Hepatocyte (in vitro differentiated cells): ENCODE data around the gene OTOA. TPM values are rescaled to one million over a fixed set of nuclear protein-coding genes. Genes with fewer than 3 reads are reported as not detected.

Experiments used
- DNase-seq: peaks from one replicate; pipeline ENCODE4 v3.0.0-alpha.2; 2016; ENCODE audit warnings: low spot score
- H2AFZ ChIP-seq: fragments of 200-600 bp; sonication (generic); 2 replicates; pipeline ENCODE4 v1.6.0; 2016; ENCODE audit warnings: antibody characterized with exemption, mild to moderate bottlenecking
- H3K27ac ChIP-seq: fragments of 200-600 bp; sonication (generic); 2 replicates; pipeline ENCODE4 v1.5.1; 2016; ENCODE audit warnings: mild to moderate bottlenecking
- H3K27me3 ChIP-seq: fragments of 200-600 bp; sonication (generic); 2 replicates; pipeline ENCODE4 v1.6.1; 2016
- H3K36me3 ChIP-seq: fragments of 200-600 bp; sonication (generic); replicated peaks from 2 replicates; pipeline ENCODE4 v1.5.1; 2016; ENCODE audit warnings: low read depth; ENCODE audit not compliant: insufficient read depth
- H3K4me1 ChIP-seq: fragments of 200-600 bp; sonication (generic); 2 replicates; pipeline ENCODE4 v1.5.1; 2016; ENCODE audit warnings: mild to moderate bottlenecking, moderate library complexity; ENCODE audit not compliant: insufficient read depth
- H3K4me2 ChIP-seq: fragments of 200-600 bp; sonication (generic); 2 replicates; pipeline ENCODE4 v1.6.0; 2016
- H3K4me3 ChIP-seq: fragments of 200-600 bp; sonication (generic); 2 replicates; pipeline ENCODE4 v1.5.1; 2016; ENCODE audit warnings: mild to moderate bottlenecking
- H3K79me2 ChIP-seq: fragments of 200-600 bp; sonication (generic); 2 replicates; pipeline ENCODE4 v1.6.0; 2017; ENCODE audit warnings: mild to moderate bottlenecking
- H3K9me2 ChIP-seq: fragments of 200-600 bp; sonication (generic); replicated peaks from 2 replicates; pipeline ENCODE4 v1.6.0; 2017; ENCODE audit warnings: mild to moderate bottlenecking; ENCODE audit not compliant: insufficient read depth
- H3K9me3 ChIP-seq: fragments of 200-600 bp; sonication (generic); 2 replicates; pipeline ENCODE4 v1.5.1; 2016; ENCODE audit warnings: low read depth, mild to moderate bottlenecking
- H4K20me1 ChIP-seq: fragments of 200-600 bp; sonication (generic); 2 replicates; pipeline ENCODE4 v1.6.0; 2016; ENCODE audit warnings: mild to moderate bottlenecking; ENCODE audit not compliant: insufficient read depth, poor library complexity, severe bottlenecking
- CTCF ChIP-seq: fragments of 200-600 bp; sonication (generic); IDR thresholded peaks from 2 replicates; pipeline ENCODE4 v1.5.1; 2016; ENCODE audit warnings: antibody characterized with exemption, mild to moderate bottlenecking; ENCODE audit not compliant: poor library complexity
- EZH2 ChIP-seq: fragments of 200-600 bp; sonication (generic); IDR thresholded peaks from 2 replicates; pipeline ENCODE4 v1.6.1; 2016; ENCODE audit warnings: antibody characterized with exemption, mild to moderate bottlenecking, borderline replicate concordance
- EZH2phosphoT487 ChIP-seq: fragments of 200-600 bp; sonication (generic); IDR thresholded peaks from one replicate; pipeline ENCODE4 v1.6.1; 2018; ENCODE audit warnings: antibody characterized with exemption, mild to moderate bottlenecking, low read depth, moderate library complexity; ENCODE audit not compliant: unreplicated experiment, severe bottlenecking
- WGBS: methylation state at CpG from one replicate; pipeline ENCODE4 v1.1.6; 2016; ENCODE audit warnings: low lambda C conversion rate; ENCODE audit errors: missing lambda C conversion rate; 5-methylcytosine and 5-hydroxymethylcytosine counted together
- polyA plus RNA-seq: library from polyadenylated mRNA; unstranded; fragments of >200 nt; fragmentation: Nextera tagmentation; extraction: Ambion mirVana; gene quantifications from 2 replicates; pipeline ENCODE4 v1.2.1, GENCODE V29; 2016
- total RNA-seq: library from RNA; depleted of rRNA; stranded (reverse); fragments of >200 nt; gene quantifications from 2 replicates; pipeline ENCODE4 v1.2.3, GENCODE V29; 2014

Gene OTOA
- total and polyA plus RNA-seq, 2 experiments from 2014 or later: 0.07 TPM; not detected in 1

- no peak within 1 kb of the TSS for H3K4me3 ChIP-seq
- no peaks in the 10 kb centered on the region for H3K36me3 ChIP-seq
- H3K9me3 ChIP-seq: no peaks in the 10 kb centered on the region
- no peak within 1 kb of the TSS for H3K27ac ChIP-seq
- no peak for TF ChIP-seq CTCF
- TF ChIP-seq EZH2: no peak
- TF ChIP-seq EZH2phosphoT487: no peak
- no peaks in the 10 kb centered on the region for H4K20me1 ChIP-seq
- H2AFZ ChIP-seq: no peak within 1 kb of the TSS
- H3K4me2 ChIP-seq: no peak within 1 kb of the TSS
- no peak for DNase-seq
- 99% methylated on average over 6 of the region's 6 CpGs for whole genome bisulfite sequencing
- H3K4me1 ChIP-seq: no peaks in the 10 kb centered on the region
- H3K9me2 ChIP-seq: no peaks in the 10 kb centered on the region
- peaks cover 25% of the 10 kb centered on the region for H3K79me2 ChIP-seq
- H3K27me3 ChIP-seq: no peaks in the 10 kb centered on the region
Measured at GRCh38 chr16:21652453-21652852, 11.3 kb upstream of the OTOA start, which contains the start of gene IGSF6. Gene IGSF6, minus strand, starts transcription at chr16:21652608. Its CDS starts 10 bp downstream, at chr16:21652598.

GRCh38 chr16:21653571-21653970, 10.2 kb upstream of the OTOA start:
- Histone ChIP-seq H2AFZ (no peak overlapping the region), H3K9me2 (no peaks in the 10 kb centered on the region), H3K4me1 (no peaks in the 10 kb centered on the region), H3K36me3 (no peaks in the 10 kb centered on the region), H3K27me3 (no peaks in the 10 kb centered on the region), H3K27ac (no peak overlapping the region), H4K20me1 (no peaks in the 10 kb centered on the region), H3K4me2 (no peak overlapping the region), H3K79me2 (peaks cover 19% of the 10 kb centered on the region), H3K4me3 (no peak overlapping the region), H3K9me3 (no peaks in the 10 kb centered on the region)
- DNase-seq: no peak
- WGBS: 96% methylated on average over 5 of the region's 5 CpGs
- TF ChIP-seq EZH2phosphoT487: no peak
- TF ChIP-seq CTCF: no peak
- no peak for TF ChIP-seq EZH2

- Histone ChIP-seq H3K36me3 (no peaks in the 10 kb centered on the region), H3K9me3 (no peaks in the 10 kb centered on the region), H3K4me1 (no peaks in the 10 kb centered on the region), H3K27ac (no peak overlapping the region), H3K79me2 (peaks cover 14% of the 10 kb centered on the region), H3K27me3 (no peaks in the 10 kb centered on the region), H4K20me1 (no peaks in the 10 kb centered on the region), H3K4me2 (no peak overlapping the region), H2AFZ (no peak overlapping the region), H3K9me2 (no peaks in the 10 kb centered on the region), H3K4me3 (no peak overlapping the region)
- TF ChIP-seq EZH2 (no peak), EZH2phosphoT487 (no peak), CTCF (no peak)
- no peak for DNase-seq
- 91% methylated on average over 1 of the region's 1 CpG for WGBS
Measured at GRCh38 chr16:21654466-21654865, 9.3 kb upstream of the OTOA start.

- WGBS: 71% methylated on average over 2 of the region's 2 CpGs
- DNase-seq: no peak
- Histone ChIP-seq H3K4me2 (no peak overlapping the region), H3K4me3 (no peak overlapping the region), H4K20me1 (no peaks in the 10 kb centered on the region), H3K36me3 (no peaks in the 10 kb centered on the region), H3K27ac (no peak overlapping the region), H3K9me2 (no peaks in the 10 kb centered on the region), H2AFZ (no peak overlapping the region), H3K4me1 (no peaks in the 10 kb centered on the region), H3K79me2 (peaks cover 13% of the 10 kb centered on the region), H3K27me3 (no peaks in the 10 kb centered on the region), H3K9me3 (no peaks in the 10 kb centered on the region)
- TF ChIP-seq EZH2 (no peak), CTCF (no peak), EZH2phosphoT487 (no peak)
Measured at GRCh38 chr16:21654881-21655280, 8.9 kb upstream of the OTOA start.
